ENCODE measurements around the gene WDSUB1.

- no peak for TF ChIP-seq CTCF (IDR thresholded peaks at IDR 0.05; ENCODE audit: low read depth, low read length, missing input control)
- TF ChIP-seq REST (IDR thresholded peaks at IDR 0.05) = no peak
- no peak for TF ChIP-seq NR2F2 (IDR thresholded peaks at IDR 0.05)
- no peak for TF ChIP-seq SP1 (IDR thresholded peaks at IDR 0.05)
Measured at GRCh38 chr2:159262904-159263303, 23.6 kb downstream of the WDSUB1 start.
